HG03066 (cell line): ENCODE data around the gene EPHB1.

Source experiments
- ATAC-seq: cut with Tn5 transposase; IDR thresholded peaks from one replicate; pipeline ENCODE4 v1.9.1; 2021; ENCODE audit warnings: low read depth; ENCODE audit not compliant: unreplicated experiment

EPHB1 gene

GRCh38 chr3:135069406-135069805, 274.3 kb downstream of the EPHB1 start:
- ATAC-seq: no peak

GRCh38 chr3:135071483-135071882, 276.4 kb downstream of the EPHB1 start:
- ATAC-seq: no peak

- ATAC-seq: no peak
Observed at GRCh38 chr3:135072431-135072830, 277.4 kb downstream of the EPHB1 start.

GRCh38 chr3:135075157-135075556, 280.1 kb downstream of the EPHB1 start:
- no peak for ATAC-seq

- no peak for ATAC-seq
Observed at GRCh38 chr3:135076341-135076740, 281.3 kb downstream of the EPHB1 start.

- no peak for ATAC-seq
Observed at GRCh38 chr3:135077186-135077585, 282.1 kb downstream of the EPHB1 start.

GRCh38 chr3:135078283-135078682, 283.2 kb downstream of the EPHB1 start:
- ATAC-seq: no peak

GRCh38 chr3:135079095-135079494, 284.0 kb downstream of the EPHB1 start:
- no peak for ATAC-seq

GRCh38 chr3:135081451-135081850, 286.4 kb downstream of the EPHB1 start:
- ATAC-seq: no peak

GRCh38 chr3:135081856-135082434, 286.9 kb downstream of the EPHB1 start:
- no peak for ATAC-seq

GRCh38 chr3:135082706-135083105, 287.6 kb downstream of the EPHB1 start:
- no peak for ATAC-seq

- ATAC-seq: no peak
Observed at GRCh38 chr3:135083179-135083578, 288.1 kb downstream of the EPHB1 start.

- ATAC-seq: no peak
Observed at GRCh38 chr3:135083756-135084155, 288.7 kb downstream of the EPHB1 start.

- ATAC-seq: no peak
Observed at GRCh38 chr3:135084405-135084804, 289.3 kb downstream of the EPHB1 start.

- no peak for ATAC-seq
Observed at GRCh38 chr3:135084976-135085375, 289.9 kb downstream of the EPHB1 start.

GRCh38 chr3:135085652-135086436, 290.8 kb downstream of the EPHB1 start:
- ATAC-seq: no peak

- ATAC-seq: no peak
Observed at GRCh38 chr3:135087782-135088181, 292.7 kb downstream of the EPHB1 start.

- ATAC-seq: no peak
Observed at GRCh38 chr3:135089451-135089850, 294.4 kb downstream of the EPHB1 start.

GRCh38 chr3:135090020-135090717, 295.1 kb downstream of the EPHB1 start:
- ATAC-seq: no peak

GRCh38 chr3:135091946-135092345, 296.9 kb downstream of the EPHB1 start:
- ATAC-seq: no peak

GRCh38 chr3:135093121-135093520, 298.1 kb downstream of the EPHB1 start:
- ATAC-seq: no peak
